ENCODE measurements around the gene CPE. TPM values are rescaled to one million over a fixed set of nuclear protein-coding genes. Genes with fewer than 3 reads are reported as not detected.

The CPE gene
- total RNA-seq, 2 donors from 2014 or later, result 395 to 458 TPM

- Histone ChIP-seq H3K27me3 (replicated peaks; ENCODE audit: insufficient read depth) (no peaks in the 10 kb centered on the region), H3K9me3 (no peaks in the 10 kb centered on the region), H3K27ac (peak overlapping the region in 1 of 2 donors; percentile 1), H3K36me3 (no peaks in the 10 kb centered on the region), H3K4me3 (no peak overlapping the region), H3K4me1 (ENCODE audit: control insufficient read depth in 1 of 2, low read depth in 2 of 2) (peaks cover 21 to 67% of the 10 kb centered on the region in 2 donors)
- no peak for DNase-seq (ENCODE audit: low spot score)
- no peak for TF ChIP-seq CTCF (IDR thresholded peaks at IDR 0.05)
- no peak for ATAC-seq (ENCODE audit: insufficient number of reproducible peaks, low FRiP score, low read depth)
These were observed 7.5 kb downstream of the CPE start for GRCh38 chr4:165386328-165386727.

GRCh38 chr4:165388756-165389155, 9.9 kb downstream of the CPE start:
- TF ChIP-seq CTCF (IDR thresholded peaks at IDR 0.05), result no peak
- DNase-seq (ENCODE audit: low spot score), result no peak
- Histone ChIP-seq H3K4me3 (no peak overlapping the region), H3K36me3 (no peaks in the 10 kb centered on the region), H3K27me3 (replicated peaks; ENCODE audit: insufficient read depth) (no peaks in the 10 kb centered on the region), H3K9me3 (no peaks in the 10 kb centered on the region), H3K4me1 (ENCODE audit: control insufficient read depth in 1 of 2, low read depth in 2 of 2) (peaks cover 25 to 56% of the 10 kb centered on the region in 2 donors), H3K27ac (no peak overlapping the region)
- ATAC-seq (ENCODE audit: insufficient number of reproducible peaks, low FRiP score, low read depth), result no peak

- no peak for DNase-seq (ENCODE audit: low spot score)
These were observed 14.2 kb downstream of the CPE start for GRCh38 chr4:165393051-165393450.

GRCh38 chr4:165393704-165394103, 14.9 kb downstream of the CPE start:
- Histone ChIP-seq H3K36me3 (no peaks in the 10 kb centered on the region), H3K4me3 (no peak overlapping the region), H3K9me3 (no peaks in the 10 kb centered on the region), H3K27ac (peak overlapping the region in 1 of 2 donors; percentile 34), H3K27me3 (replicated peaks; ENCODE audit: insufficient read depth) (no peaks in the 10 kb centered on the region), H3K4me1 (ENCODE audit: control insufficient read depth in 1 of 2, low read depth in 2 of 2) (peaks cover 15 to 32% of the 10 kb centered on the region in 2 donors)
- DNase-seq (ENCODE audit: low spot score) (no peak), ATAC-seq (ENCODE audit: insufficient number of reproducible peaks, low FRiP score, low read depth) (no peak)
- no peak for TF ChIP-seq CTCF (IDR thresholded peaks at IDR 0.05)

More at GRCh38 chr4:165393051-165393450, 14.2 kb downstream of the CPE start:
- no peaks in the 10 kb centered on the region for H3K36me3 ChIP-seq
- H3K27me3 ChIP-seq (replicated peaks; ENCODE audit: insufficient read depth), result no peaks in the 10 kb centered on the region
- H3K9me3 ChIP-seq, result no peaks in the 10 kb centered on the region
- peaks cover 15 to 39% of the 10 kb centered on the region in 2 donors for H3K4me1 ChIP-seq (ENCODE audit: control insufficient read depth in 1 of 2, low read depth in 2 of 2)
- no peak for ATAC-seq (ENCODE audit: insufficient number of reproducible peaks, low FRiP score, low read depth)
- H3K27ac ChIP-seq, result peak overlapping the region in 1 of 2 donors; percentile 34
- no peak for TF ChIP-seq CTCF (IDR thresholded peaks at IDR 0.05)
- H3K4me3 ChIP-seq, result no peak overlapping the region

GRCh38 chr4:165394275-165394674, 15.5 kb downstream of the CPE start:
- Histone ChIP-seq H3K9me3 (no peaks in the 10 kb centered on the region), H3K27ac (peak overlapping the region in 1 of 2 donors; percentile 34), H3K36me3 (no peaks in the 10 kb centered on the region), H3K27me3 (replicated peaks; ENCODE audit: insufficient read depth) (no peaks in the 10 kb centered on the region), H3K4me3 (no peak overlapping the region), H3K4me1 (ENCODE audit: control insufficient read depth in 1 of 2, low read depth in 2 of 2) (peaks cover 15 to 30% of the 10 kb centered on the region in 2 donors)
- ATAC-seq (ENCODE audit: insufficient number of reproducible peaks, low FRiP score, low read depth), result peak; percentile 57
- TF ChIP-seq CTCF (IDR thresholded peaks at IDR 0.05), result no peak
- DNase-seq (ENCODE audit: low spot score), result no peak
